Lower lobe of right lung (tissue), 2 donors: Measurements from ENCODE around the gene ARHGEF1. TPM values are rescaled to one million over a fixed set of nuclear protein-coding genes. Genes with fewer than 3 reads are reported as not detected.

ENCODE experiments used
- ATAC-seq, 2 donors: fragments of 200-7000 bp; cut with Tn5 transposase; one replicate each; pipeline ENCODE4 v1.9.1; 2020 to 2022; ENCODE audit warnings: mild to moderate bottlenecking in 2 of 2, moderate library complexity in 2 of 2
- DNase-seq: peaks from one replicate; pipeline ENCODE4 v3.0.0-alpha.2; 2020
- H3K27ac ChIP-seq: fragments of 200-600 bp; one replicate; pipeline ENCODE4 v1.8.0; 2022
- H3K27me3 ChIP-seq: fragments of 200-600 bp; one replicate; pipeline ENCODE4 v1.8.0; 2022; ENCODE audit warnings: low read depth
- H3K36me3 ChIP-seq: fragments of 200-600 bp; one replicate; pipeline ENCODE4 v1.8.0; 2022; ENCODE audit warnings: mild to moderate bottlenecking
- H3K4me1 ChIP-seq: fragments of 200-600 bp; one replicate; pipeline ENCODE4 v1.8.0; 2022
- H3K4me3 ChIP-seq: fragments of 200-600 bp; one replicate; pipeline ENCODE4 v1.8.0; 2022; ENCODE audit warnings: mild to moderate bottlenecking
- H3K9me3 ChIP-seq: fragments of 200-600 bp; one replicate; pipeline ENCODE4 v1.8.0; 2022
- CTCF ChIP-seq: fragments of 200-600 bp; IDR thresholded peaks from one replicate; pipeline ENCODE4 v1.8.0; 2022; ENCODE audit warnings: antibody characterized with exemption, mild to moderate bottlenecking
- intact Hi-C: fragments of 100-400 bp; cut with DNase I; formaldehyde crosslinking; loops from one replicate; pipeline ENCODE4 v1.11.0; 2022
- total RNA-seq: library from RNA; stranded (reverse); fragmentation: NEBNext Ultra II Directional; extraction: Animal tissue kit (Norgen Biotek cat#: 25700); gene quantifications from one replicate; pipeline ENCODE4 v1.2.1, GENCODE V29; 2021
- donor health status: DM: no; HTN: yes; CAD: no; lungs with severe emphysema.

ARHGEF1 gene
- total RNA-seq, 1 donor from 2014 or later: 206 TPM

- Histone ChIP-seq H3K4me3 (no peak overlapping the region), H3K27me3 (peaks cover 10% of the 10 kb centered on the region), H3K4me1 (no peaks in the 10 kb centered on the region), H3K9me3 (no peaks in the 10 kb centered on the region), H3K36me3 (no peaks in the 10 kb centered on the region), H3K27ac (no peak overlapping the region)
- no peak for TF ChIP-seq CTCF
- DNase-seq (no peak), ATAC-seq (no peak)
- intact Hi-C loops: no loop called here
Observed at GRCh38 chr19:41850381-41850780, 32.6 kb upstream of the ARHGEF1 start.

- Histone ChIP-seq H3K4me3 (no peak overlapping the region), H3K27ac (no peak overlapping the region), H3K36me3 (no peaks in the 10 kb centered on the region), H3K27me3 (peaks cover 10% of the 10 kb centered on the region), H3K4me1 (no peaks in the 10 kb centered on the region), H3K9me3 (no peaks in the 10 kb centered on the region)
- TF ChIP-seq CTCF: no peak
- intact Hi-C loops: no loop called here
- ATAC-seq (no peak), DNase-seq (no peak)
Observed at GRCh38 chr19:41851456-41851855, 31.5 kb upstream of the ARHGEF1 start.

DNA sequence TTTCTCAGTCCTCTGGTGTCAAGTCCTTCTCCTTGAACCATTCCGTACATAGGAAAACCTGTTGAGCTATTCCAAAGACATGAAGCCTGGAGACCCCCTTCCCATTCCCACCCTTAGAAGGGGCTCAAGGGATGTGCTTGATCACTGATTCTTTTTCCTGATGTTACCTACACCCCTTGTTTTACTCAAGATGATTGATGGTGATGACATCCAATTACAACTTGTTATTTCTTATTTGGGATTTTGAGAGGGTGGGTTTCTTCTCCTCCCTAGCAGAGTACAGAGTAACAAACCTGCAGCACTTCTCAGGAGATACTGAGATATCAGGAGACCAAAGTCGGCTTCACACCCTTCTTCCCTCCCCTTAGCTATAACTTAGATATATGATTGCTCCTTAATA, 29.6 kb upstream of the ARHGEF1 start:
- Histone ChIP-seq H3K9me3 (no peaks in the 10 kb centered on the region), H3K27me3 (peaks cover 10% of the 10 kb centered on the region), H3K4me3 (no peak overlapping the region), H3K27ac (no peak overlapping the region), H3K4me1 (no peaks in the 10 kb centered on the region), H3K36me3 (no peaks in the 10 kb centered on the region)
- intact Hi-C loops: no loop called here
- ATAC-seq: no peak
- DNase-seq: no peak
- TF ChIP-seq CTCF: no peak

DNA sequence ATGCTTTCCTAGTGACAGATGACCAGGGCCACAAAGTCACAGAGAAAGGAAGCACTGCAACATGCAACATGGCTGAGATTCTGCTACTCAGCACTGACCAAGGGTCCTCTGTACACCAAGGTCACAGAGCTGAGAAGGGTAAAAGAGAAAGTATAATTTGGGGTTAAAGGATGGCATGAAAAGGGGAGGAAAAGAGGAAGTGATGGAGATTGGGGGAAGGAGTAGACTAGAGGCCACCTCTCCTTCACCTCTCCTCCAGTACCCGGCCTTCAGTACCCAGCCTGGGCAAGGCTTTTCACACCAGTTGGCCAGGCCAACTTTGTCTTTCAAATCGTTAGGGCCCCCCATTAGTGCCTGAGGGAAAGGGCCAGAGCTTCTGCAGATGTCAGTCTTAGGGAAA, 29.2 kb upstream of the ARHGEF1 start:
- peak in 1 of 2 donors; percentile 14 for ATAC-seq

GRCh38 chr19:41859213-41859617, 23.8 kb upstream of the ARHGEF1 start:
- H3K4me1 ChIP-seq: peaks cover 42% of the 10 kb centered on the region
- H3K27ac ChIP-seq: peak overlapping the region; percentile 90
- intact Hi-C loops: no loop called here
- no peak for DNase-seq
- H3K36me3 ChIP-seq: peaks cover 36% of the 10 kb centered on the region
- TF ChIP-seq CTCF: no peak
- no peaks in the 10 kb centered on the region for H3K9me3 ChIP-seq
- peak in 1 of 2 donors; percentile 0 for ATAC-seq
- peak overlapping the region; percentile 90 for H3K4me3 ChIP-seq
- H3K27me3 ChIP-seq: no peaks in the 10 kb centered on the region

More for the DNA sequence above, 29.2 kb upstream of the ARHGEF1 start:
- H3K4me1 ChIP-seq: peaks cover under 1% of the 10 kb centered on the region
- H3K27ac ChIP-seq: no peak overlapping the region
- no peak overlapping the region for H3K4me3 ChIP-seq
- no peak for TF ChIP-seq CTCF
- intact Hi-C loops: no loop called here
- peaks cover 10% of the 10 kb centered on the region for H3K27me3 ChIP-seq
- H3K36me3 ChIP-seq: no peaks in the 10 kb centered on the region
- H3K9me3 ChIP-seq: no peaks in the 10 kb centered on the region
- no peak for DNase-seq
